Gastrocnemius medialis (tissue), 4 donors: ENCODE results near the gene SLC16A3. TPM values are rescaled to one million over a fixed set of nuclear protein-coding genes. Genes with fewer than 3 reads are reported as not detected.

Source experiments
- ATAC-seq, 2 donors: fragments of 150-250 bp; one replicate each; pipeline ENCODE4 v1.9.1; 2016
- DNase-seq, 2 donors: peaks; one replicate each; pipeline ENCODE4 v3.0.0-alpha.2; 2019
- H3K27ac ChIP-seq, 4 donors: fragments of 200-600 bp; sonication (generic); 1 replicate in 1 of 4; 2 replicates in 3 of 4; pipeline ENCODE4 v1.5.1; 2016 to 2018; ENCODE audit warnings: mild to moderate bottlenecking in 2 of 4, moderate library complexity in 1 of 4
- H3K27me3 ChIP-seq, 3 donors: fragments of 200-600 bp; sonication (generic) in 2 of 3; 1 replicate in 1 of 3; 2 replicates in 2 of 3; pipeline versions ENCODE4 v1.5.1 to v1.6.0; 2016 to 2019; ENCODE audit warnings: mild to moderate bottlenecking in 1 of 3, moderate library complexity in 1 of 3
- H3K36me3 ChIP-seq, 2 donors: fragments of 200-600 bp; sonication (generic) in 1 of 2; one replicate each; pipeline ENCODE4 v1.5.1; 2017 to 2018
- H3K4me1 ChIP-seq, 2 donors: fragments of 200-600 bp; sonication (generic) in 1 of 2; one replicate each; pipeline ENCODE4 v1.5.1; 2016 to 2017; ENCODE audit warnings: mild to moderate bottlenecking in 2 of 2
- H3K4me3 ChIP-seq, 4 donors: fragments of 200-600 bp; sonication (generic) in 3 of 4; 1 replicate in 1 of 4; 2 replicates in 3 of 4; pipeline ENCODE4 v1.5.1; 2016 to 2019; ENCODE audit warnings: mild to moderate bottlenecking in 2 of 4
- H3K9me3 ChIP-seq, 3 donors: fragments of 200-600 bp; sonication (generic) in 2 of 3; 1 replicate in 1 of 3; 2 replicates in 2 of 3; pipeline ENCODE4 v1.5.1; 2016 to 2019
- POLR2A ChIP-seq, 2 donors: fragments of 450-650 bp; IDR thresholded peaks; one replicate each; pipeline ENCODE4 v1.6.1; 2017; ENCODE audit warnings: antibody characterized with exemption in 2 of 2, mild to moderate bottlenecking in 2 of 2, moderate library complexity in 2 of 2
- in situ Hi-C, 4 donors: fragments of 200-750 bp; cut with MboI; loops; one replicate each; pipeline versions ENCODE4 v1.15.0 to v1.8.0; 2017; ENCODE audit warnings: low sequenced_read_pairs in 4 of 4
- intact Hi-C: fragments of 100-400 bp; cut with DNase I; formaldehyde crosslinking; loops from one replicate; pipeline ENCODE4 v1.15.1; 2023; ENCODE audit warnings: low total_unique reads
- total RNA-seq, 4 donors: library from RNA; depleted of rRNA; stranded (reverse); fragments of >200 nt; gene quantifications; one replicate each; pipeline versions ENCODE4 v1.1.0 to v1.2.3, GENCODE V29; 2016
- TF ChIP-seq, protein P1 (sequence below), 5 experiments: fragments of 450-650 bp in 3 of 5; fragments of 200-600 bp in 2 of 5; sonication (generic) in 2 of 5; IDR thresholded peaks in 4 of 5; conservative IDR thresholded peaks in 1 of 5; 1 replicate in 4 of 5; 2 replicates in 1 of 5; pipeline ENCODE4 v1.5.1; 2016 to 2019; ENCODE audit warnings: antibody characterized with exemption in 5 of 5, mild to moderate bottlenecking in 3 of 5, moderate library complexity in 3 of 5

The SLC16A3 gene
- total RNA-seq, 4 donors from 2014 or later, result 46.0 to 173 (median 126) TPM

DNA sequence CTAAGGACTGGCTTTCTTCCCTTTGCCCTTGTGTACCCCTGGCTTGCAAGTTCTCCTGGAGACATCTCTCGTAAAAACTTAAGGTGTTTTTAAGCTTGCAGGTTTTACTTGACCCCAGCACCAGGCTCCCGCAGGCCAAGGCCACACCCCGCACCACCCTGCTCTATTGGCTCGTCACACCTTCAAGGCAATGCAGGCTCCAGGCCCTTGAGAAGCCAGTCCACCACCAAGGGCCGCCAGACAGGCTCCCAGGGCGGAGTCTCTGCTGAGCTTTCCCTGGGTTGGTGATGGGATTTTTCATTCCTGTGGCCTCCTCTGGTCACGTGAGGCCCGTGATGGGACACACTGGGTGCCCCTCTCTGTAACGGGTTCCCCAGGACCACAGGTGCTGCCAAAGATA lies 34.8 kb downstream of the SLC16A3 start:
- no peak for TF ChIP-seq POLR2A (IDR thresholded peaks at IDR 0.05)
- TF ChIP-seq, protein P1, sequence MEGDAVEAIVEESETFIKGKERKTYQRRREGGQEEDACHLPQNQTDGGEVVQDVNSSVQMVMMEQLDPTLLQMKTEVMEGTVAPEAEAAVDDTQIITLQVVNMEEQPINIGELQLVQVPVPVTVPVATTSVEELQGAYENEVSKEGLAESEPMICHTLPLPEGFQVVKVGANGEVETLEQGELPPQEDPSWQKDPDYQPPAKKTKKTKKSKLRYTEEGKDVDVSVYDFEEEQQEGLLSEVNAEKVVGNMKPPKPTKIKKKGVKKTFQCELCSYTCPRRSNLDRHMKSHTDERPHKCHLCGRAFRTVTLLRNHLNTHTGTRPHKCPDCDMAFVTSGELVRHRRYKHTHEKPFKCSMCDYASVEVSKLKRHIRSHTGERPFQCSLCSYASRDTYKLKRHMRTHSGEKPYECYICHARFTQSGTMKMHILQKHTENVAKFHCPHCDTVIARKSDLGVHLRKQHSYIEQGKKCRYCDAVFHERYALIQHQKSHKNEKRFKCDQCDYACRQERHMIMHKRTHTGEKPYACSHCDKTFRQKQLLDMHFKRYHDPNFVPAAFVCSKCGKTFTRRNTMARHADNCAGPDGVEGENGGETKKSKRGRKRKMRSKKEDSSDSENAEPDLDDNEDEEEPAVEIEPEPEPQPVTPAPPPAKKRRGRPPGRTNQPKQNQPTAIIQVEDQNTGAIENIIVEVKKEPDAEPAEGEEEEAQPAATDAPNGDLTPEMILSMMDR (IDR thresholded peaks at IDR 0.05 in 4 of 5, conservative IDR thresholded peaks at IDR 0.05 in 1 of 5), result no peak
- H3K9me3 ChIP-seq, result no peaks in the 10 kb centered on the region
- H3K4me1 ChIP-seq, result peaks cover 25 to 27% of the 10 kb centered on the region in 2 donors
- peaks cover 0 to 70% of the 10 kb centered on the region in 2 donors for H3K36me3 ChIP-seq
- ATAC-seq, result no peak
- no peak overlapping the region for H3K4me3 ChIP-seq
- peak overlapping the region in 1 of 4 donors; percentile 48 for H3K27ac ChIP-seq
- H3K27me3 ChIP-seq, result no peaks in the 10 kb centered on the region
- intact Hi-C loops (no loop called here), in situ Hi-C loops (no loop called here)
- DNase-seq, result no peak

DNA sequence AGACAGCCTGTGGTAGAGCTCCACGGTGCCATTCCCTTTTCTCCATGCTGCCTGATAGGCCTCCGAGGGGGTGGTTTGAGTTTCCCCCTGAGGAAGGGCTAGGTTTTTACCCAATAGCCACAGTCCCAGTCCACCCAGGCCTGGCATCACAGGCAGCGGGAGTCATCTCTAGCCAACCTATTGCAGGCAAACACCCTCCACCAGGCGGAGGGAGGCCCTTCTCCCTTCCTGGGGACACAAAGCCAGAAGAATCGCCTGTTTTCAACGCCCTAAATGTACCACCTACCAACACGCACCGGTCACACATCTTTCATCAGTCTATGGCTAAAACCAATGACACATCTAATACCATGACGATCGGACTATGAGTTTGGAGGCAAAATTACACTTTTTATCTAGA lies 37.3 kb downstream of the SLC16A3 start:
- H3K9me3 ChIP-seq, result no peaks in the 10 kb centered on the region
- intact Hi-C loops, result loop anchor here (2.0 kb wide), 1 partner anchor 23 kb away; no protein-coding TSS in a partner anchor
- H3K27ac ChIP-seq, result peak overlapping the region; percentile 99 to 100 (median 100)
- in situ Hi-C loops, result no loop called here
- H3K27me3 ChIP-seq, result no peaks in the 10 kb centered on the region
- peaks cover 0 to 46% of the 10 kb centered on the region in 2 donors for H3K36me3 ChIP-seq
- ATAC-seq (no peak), DNase-seq (no peak)
- TF ChIP-seq, protein P1 (IDR thresholded peaks at IDR 0.05 in 4 of 5, conservative IDR thresholded peaks at IDR 0.05 in 1 of 5), result no peak
- no peak for TF ChIP-seq POLR2A (IDR thresholded peaks at IDR 0.05)
- no peak overlapping the region for H3K4me3 ChIP-seq
- peaks cover 46 to 49% of the 10 kb centered on the region in 2 donors for H3K4me1 ChIP-seq

DNA sequence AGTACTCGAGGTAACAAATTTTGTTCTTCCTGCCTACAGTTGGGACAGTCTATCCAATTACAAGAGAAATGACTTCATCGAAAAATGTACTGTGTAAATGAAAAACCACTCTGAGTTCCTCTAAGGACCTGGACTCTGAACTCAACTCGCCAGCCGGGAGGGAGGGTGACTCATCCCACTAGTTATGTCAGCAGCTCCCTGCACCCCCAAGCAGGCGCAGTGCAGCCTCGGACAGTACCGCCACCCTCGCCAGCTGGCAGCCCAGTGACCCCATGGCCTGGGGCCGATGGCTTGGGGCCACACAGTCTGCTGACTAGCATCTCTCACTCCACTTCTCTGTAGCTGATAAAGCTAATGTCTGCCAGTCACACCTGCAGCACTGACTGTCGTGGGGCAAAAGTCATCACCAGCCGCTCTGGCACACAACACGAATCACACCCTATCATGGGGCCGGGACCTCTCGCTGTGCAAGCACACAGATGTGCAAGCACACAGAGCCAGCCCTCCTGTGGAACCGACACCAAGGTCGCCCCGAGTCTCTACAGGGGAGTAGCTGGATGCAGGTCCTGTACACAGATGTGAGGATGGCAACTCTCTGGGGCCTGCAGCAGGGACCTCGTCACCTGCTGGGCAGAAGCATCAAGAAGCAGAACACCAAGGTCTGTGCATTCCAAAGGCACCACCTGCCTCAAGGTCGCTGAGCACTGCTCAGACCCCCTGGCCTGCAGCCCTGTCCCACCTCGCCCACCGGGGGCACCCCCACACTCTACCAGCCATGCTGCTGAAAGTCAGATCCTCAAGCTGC lies 38.9 kb downstream of the SLC16A3 start:
- in situ Hi-C loops (no loop called here), intact Hi-C loops (loop anchor here (1.0 to 2.0 kb wide), 2 partner anchors 25 to 31 kb away; no protein-coding TSS in a partner anchor)
- TF ChIP-seq POLR2A (IDR thresholded peaks at IDR 0.05), result peak; percentile 13 to 49
- TF ChIP-seq, protein P1 (IDR thresholded peaks at IDR 0.05 in 4 of 5, conservative IDR thresholded peaks at IDR 0.05 in 1 of 5), result peak in 1 of 5 experiments; percentile 9

DNA sequence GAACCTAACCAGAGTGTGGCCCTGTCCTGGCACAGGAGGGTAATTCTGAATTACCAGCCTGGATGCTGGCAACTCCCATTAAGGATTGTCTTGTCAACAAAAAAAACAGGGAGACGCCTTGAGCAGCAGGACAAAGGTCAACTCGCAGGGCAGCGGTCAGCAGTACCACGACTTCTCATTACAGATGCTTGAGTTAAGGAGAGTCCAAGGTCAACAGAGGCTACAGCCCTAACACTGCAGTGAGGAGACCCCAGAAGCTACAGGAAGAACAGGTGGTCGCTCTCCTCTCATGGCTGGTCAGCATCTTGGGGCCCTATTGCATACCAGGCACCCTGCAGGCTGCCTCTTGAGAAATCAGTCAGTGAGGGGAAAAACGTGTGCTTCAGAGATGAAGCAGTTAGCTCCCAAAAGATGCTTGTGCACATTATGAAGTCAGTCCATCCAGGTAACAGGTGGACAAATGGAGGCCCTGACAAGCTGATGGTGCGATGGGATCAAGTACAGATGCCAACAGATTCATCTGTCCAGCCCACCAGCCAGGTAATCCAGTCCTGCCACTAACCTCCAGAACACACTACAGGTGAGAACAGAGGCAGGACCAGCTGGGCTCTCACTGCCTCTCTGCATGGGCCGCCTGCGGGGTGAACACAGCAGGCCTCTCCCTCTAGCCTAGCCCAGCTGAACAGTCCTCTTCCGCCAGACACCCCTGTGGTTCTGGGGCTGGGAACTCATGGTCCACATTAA lies 40.5 kb downstream of the SLC16A3 start:
- no peaks in the 10 kb centered on the region for H3K27me3 ChIP-seq
- TF ChIP-seq, protein P1 (IDR thresholded peaks at IDR 0.05 in 4 of 5, conservative IDR thresholded peaks at IDR 0.05 in 1 of 5), result no peak
- no peak for TF ChIP-seq POLR2A (IDR thresholded peaks at IDR 0.05)
- no peaks in the 10 kb centered on the region for H3K9me3 ChIP-seq
- peak overlapping the region; percentile 99 to 100 (median 100) for H3K27ac ChIP-seq
- DNase-seq (no peak), ATAC-seq (no peak)
- H3K36me3 ChIP-seq, result peaks cover 0 to 25% of the 10 kb centered on the region in 2 donors
- intact Hi-C loops (no loop called here), in situ Hi-C loops (no loop called here)
- no peak overlapping the region for H3K4me3 ChIP-seq
- peaks cover 67 to 70% of the 10 kb centered on the region in 2 donors for H3K4me1 ChIP-seq

More for the DNA sequence above, 38.9 kb downstream of the SLC16A3 start:
- DNase-seq, result peak; percentile 98 to 99
- Histone ChIP-seq H3K27ac (peak overlapping the region; percentile 99 to 100 (median 100)), H3K4me3 (peak overlapping the region; percentile 5 to 37 (median 22)), H3K4me1 (peaks cover 61 to 63% of the 10 kb centered on the region in 2 donors), H3K36me3 (peaks cover 0 to 40% of the 10 kb centered on the region in 2 donors), H3K27me3 (no peaks in the 10 kb centered on the region), H3K9me3 (no peaks in the 10 kb centered on the region)
- peak; percentile 89 to 91 for ATAC-seq
